Endothelial cell of umbilical vein (primary cell): Measurements from ENCODE around the gene SLC6A18. TPM values are rescaled to one million over a fixed set of nuclear protein-coding genes. Genes with fewer than 3 reads are reported as not detected.

Experiments
- BruUV-seq: library from RNA; stranded (reverse); fragments of 400-500 nt; replicated peaks from 2 replicates; lab custom pipeline; 2021; lab: Mats Ljungman, UMichigan
- CTCF ChIA-PET: fragments of 300-600, 350-600 bp; sonication (Branson Sonifier 250); formaldehyde crosslinking; loops from one replicate; lab custom pipeline; 2021; ENCODE audit warnings: antibody characterized with exemption, inconsistent platforms; lab: Charles Lee
- POLR2A ChIA-PET: fragments of 300-600, 350-600 bp; sonication (Branson Sonifier 250); formaldehyde crosslinking; loops from one replicate; lab custom pipeline; 2021; ENCODE audit warnings: antibody characterized with exemption, inconsistent platforms; lab: Charles Lee
- DNase-seq: peaks from one replicate; pipeline ENCODE4 v3.0.0-alpha.2; 2011; ENCODE audit warnings: low read depth, low spot score
- FAIRE-seq: peaks from 2 replicates; lab custom pipeline; 2011; peaks lifted over from hg19 to GRCh38; lab: Jason Lieb, UNC
- H2AFZ ChIP-seq: 2 replicates; pipeline ENCODE4 v1.6.0; 2012; ENCODE audit warnings: low read depth, low read length, control low read depth, inconsistent platforms
- H3K27ac ChIP-seq: 2 replicates; pipeline ENCODE4 v1.5.1; 2011; ENCODE audit warnings: low read depth, mild to moderate bottlenecking, control low read depth, low read length, moderate library complexity; ENCODE audit not compliant: insufficient read depth
- H3K27me3 ChIP-seq, 2 experiments: 2 replicates each; pipeline versions ENCODE4 v1.6.0 to v1.6.1; 2011; ENCODE audit warnings: low read length in 2 of 2, mixed read lengths in 1 of 2; ENCODE audit not compliant: control insufficient read depth in 2 of 2, insufficient read depth in 2 of 2
- H3K36me3 ChIP-seq, 2 experiments: 2 replicates in 1 of 2; 3 replicates in 1 of 2; pipeline ENCODE4 v1.5.1; 2011; ENCODE audit warnings: low read length in 2 of 2, mild to moderate bottlenecking in 1 of 2, moderate library complexity in 1 of 2; ENCODE audit not compliant: control insufficient read depth in 2 of 2, insufficient read depth in 2 of 2; ENCODE audit errors: extremely low read depth in 1 of 2
- H3K4me1 ChIP-seq: 3 replicates; pipeline ENCODE4 v1.5.1; 2011; ENCODE audit warnings: mild to moderate bottlenecking, low read length; ENCODE audit not compliant: control insufficient read depth, insufficient read depth; ENCODE audit errors: extremely low read depth
- H3K4me2 ChIP-seq: 2 replicates; pipeline ENCODE4 v1.6.1; 2011; ENCODE audit warnings: low read length, control low read depth, mixed read lengths; ENCODE audit not compliant: insufficient read depth
- H3K4me3 ChIP-seq, 3 experiments: fragments of 200-600 bp in 1 of 3; sonication (generic), shearing (Covaris generic) in 1 of 3; replicated peaks in 1 of 3; 2 replicates each; pipeline ENCODE4 v1.5.1; 2011 to 2016; ENCODE audit warnings: control low read depth in 3 of 3, low read length in 3 of 3, mild to moderate bottlenecking in 2 of 3, inconsistent platforms in 1 of 3, low read depth in 1 of 3, moderate library complexity in 1 of 3; ENCODE audit not compliant: insufficient read depth in 1 of 3
- H3K79me2 ChIP-seq: 2 replicates; pipeline ENCODE4 v1.6.0; 2012; ENCODE audit warnings: low read length, inconsistent platforms; ENCODE audit not compliant: control insufficient read depth, insufficient read depth
- H3K9ac ChIP-seq: replicated peaks from 2 replicates; pipeline ENCODE3; 2011; ENCODE audit warnings: low read length, control low read depth; ENCODE audit not compliant: insufficient read depth; ENCODE audit errors: extremely low read depth
- H3K9me1 ChIP-seq: replicated peaks from 3 replicates; pipeline ENCODE4 v1.6.0; 2011; ENCODE audit warnings: mild to moderate bottlenecking, low read length; ENCODE audit not compliant: control insufficient read depth, insufficient read depth; ENCODE audit errors: extremely low read depth
- H3K9me3 ChIP-seq: replicated peaks from 2 replicates; pipeline ENCODE4 v1.5.1; 2012; ENCODE audit warnings: low read length, inconsistent platforms; ENCODE audit not compliant: control insufficient read depth, insufficient read depth
- H4K20me1 ChIP-seq: replicated peaks from 2 replicates; pipeline ENCODE3; 2011; ENCODE audit warnings: mild to moderate bottlenecking, low read length; ENCODE audit not compliant: control insufficient read depth, insufficient read depth; ENCODE audit errors: extremely low read depth
- CTCF ChIP-seq, 2 donors: IDR thresholded peaks; 1 replicate in 1 of 2; 2 replicates in 1 of 2; pipeline ENCODE4 v1.5.1; 2011; ENCODE audit warnings: low read length in 2 of 2, mild to moderate bottlenecking in 2 of 2, moderate library complexity in 2 of 2, control low read depth in 1 of 2, inconsistent platforms in 1 of 2, low read depth in 1 of 2; ENCODE audit not compliant: insufficient read depth in 1 of 2; ENCODE audit errors: extremely low read depth in 1 of 2
- EZH2 ChIP-seq: IDR thresholded peaks from 2 replicates; pipeline ENCODE4 v1.6.1; 2012; ENCODE audit warnings: borderline replicate concordance, low read depth, mild to moderate bottlenecking, moderate library complexity, low read length, inconsistent platforms; ENCODE audit not compliant: severe bottlenecking
- FOS ChIP-seq: IDR thresholded peaks from 2 replicates; pipeline ENCODE4 v1.6.1; 2011; ENCODE audit warnings: mild to moderate bottlenecking, low read length, moderate library complexity, borderline replicate concordance; ENCODE audit not compliant: insufficient read depth
- GATA2 ChIP-seq: IDR thresholded peaks from 2 replicates; pipeline ENCODE4 v1.7.0; 2011; ENCODE audit warnings: low read depth, mild to moderate bottlenecking, moderate library complexity, mixed read lengths, low read length; ENCODE audit not compliant: insufficient read length, insufficient read depth
- JUN ChIP-seq: IDR thresholded peaks from 2 replicates; pipeline ENCODE4 v1.6.1; 2011; ENCODE audit warnings: borderline replicate concordance, low read depth; ENCODE audit not compliant: insufficient read length, insufficient read depth
- MAX ChIP-seq: IDR thresholded peaks from 2 replicates; pipeline ENCODE4 v1.6.1; 2011; ENCODE audit not compliant: insufficient read depth, insufficient read length
- MYC ChIP-seq: IDR thresholded peaks from one replicate; pipeline ENCODE4 v1.6.1; 2011; ENCODE audit warnings: mild to moderate bottlenecking, low read depth, low read length
- POLR2A ChIP-seq: IDR thresholded peaks from 2 replicates; pipeline ENCODE4 v1.6.1; 2012; ENCODE audit warnings: low read depth, mild to moderate bottlenecking, control low read depth, low read length
- POLR2AphosphoS5 ChIP-seq: IDR thresholded peaks from 2 replicates; pipeline ENCODE4 v1.6.1; 2012; ENCODE audit warnings: low read depth, mild to moderate bottlenecking, control low read depth, low read length, moderate library complexity; ENCODE audit not compliant: insufficient read depth
- dilution Hi-C: fragments of 300-500 bp; cut with MboI; formaldehyde crosslinking; loops from one replicate; pipeline ENCODE4 v1.15.0; 2019; ENCODE audit warnings: low sequenced_read_pairs; ENCODE audit not compliant: extremely low pct_ligation_motif_present
- intact Hi-C: fragments of 100-400 bp; cut with micrococcal nuclease; formaldehyde crosslinking; loops from one replicate; pipeline ENCODE4 v1.10.0; 2022
- polyA plus RNA-seq, 4 experiments: library from polyadenylated mRNA; depleted of rRNA in 3 of 4; stranded (reverse) in 3 of 4; unstranded in 1 of 4; fragments of >200 nt; gene quantifications; 2 replicates each; pipeline versions ENCODE4 v1.2.1 to v1.2.3, GENCODE V29; 2011 to 2012; ENCODE audit warnings: missing spikeins in 1 of 4
- total RNA-seq: library from RNA; stranded (reverse); gene quantifications from 2 replicates; pipeline ENCODE4 v1.2.3, GENCODE V29; 2021

Gene SLC6A18
- total and polyA plus RNA-seq, 2 donors (not counting 3 experiments of a cell fraction or from before 2014, with no cell fraction given) = not detected

DNA sequence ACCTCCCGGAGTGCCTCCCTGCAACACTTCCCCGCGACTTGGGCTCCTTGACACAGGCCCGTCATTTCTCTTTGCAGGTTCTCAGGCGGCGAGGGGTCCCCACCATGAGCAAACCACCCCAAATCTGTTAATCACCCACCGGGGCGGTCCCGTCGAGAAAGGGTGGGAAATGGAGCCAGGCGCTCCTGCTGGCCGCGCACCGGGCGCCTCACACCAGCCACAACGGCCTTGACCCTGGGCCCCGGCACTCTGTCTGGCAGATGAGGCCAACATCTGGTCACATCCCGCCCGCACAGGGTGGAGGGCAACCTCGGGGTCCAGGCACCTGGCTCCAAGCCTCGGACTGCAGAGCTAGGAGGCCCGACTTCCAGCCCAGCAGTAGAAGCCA, 70.5 kb downstream of the SLC6A18 start:
- H3K79me2 ChIP-seq = no peaks in the 10 kb centered on the region
- no peaks in the 10 kb centered on the region for H3K9me1 ChIP-seq
- H3K4me2 ChIP-seq = no peak overlapping the region
- H4K20me1 ChIP-seq = no peaks in the 10 kb centered on the region
- no peak overlapping the region for H3K9ac ChIP-seq
- TF ChIP-seq MAX (no peak), POLR2AphosphoS5 (no peak), CTCF (IDR thresholded peaks at IDR 0.05; ENCODE audit: extremely low read depth in 1 of 2, insufficient read depth in 1 of 2, low read depth in 1 of 2, low read length in 2 of 2) (no peak), GATA2 (no peak), MYC (no peak), EZH2 (no peak), FOS (no peak), POLR2A (no peak), JUN (no peak)
- no peak overlapping the region for H3K27ac ChIP-seq
- DNase-seq (no peak), FAIRE-seq (no peak)
- no peaks in the 10 kb centered on the region for H3K36me3 ChIP-seq
- H2AFZ ChIP-seq = no peak overlapping the region
- ChIA-PET CTCF (no interaction called here), POLR2A (no interaction called here)
- H3K4me3 ChIP-seq = no peak overlapping the region
- no peaks in the 10 kb centered on the region for H3K9me3 ChIP-seq
- no peaks in the 10 kb centered on the region for H3K4me1 ChIP-seq
- dilution Hi-C loops = no loop called here
- no TSS peak for BruUV-seq
- peaks cover 0 to 13% of the 10 kb centered on the region in 2 experiments for H3K27me3 ChIP-seq
- intact Hi-C loops = no loop called here

Other genes with a start within 250 kb of the SLC6A18 start
- gene NKD2, start 216.6 kb upstream of the SLC6A18 start, total RNA-seq = not detected in 2 replicates
- 0.03 and 0.08 TPM in 2 replicates for gene NKD2, start 216.6 kb upstream of the SLC6A18 start, polyA plus RNA-seq
- gene SLC12A7, start 113.3 kb upstream of the SLC6A18 start, total RNA-seq = 28.7 and 38.8 TPM in 2 replicates
- 16.4 and 20.3 TPM in 2 replicates for gene SLC12A7, start 113.3 kb upstream of the SLC6A18 start, polyA plus RNA-seq
- not detected in 2 replicates for gene SLC6A19, start 23.8 kb upstream of the SLC6A18 start, total RNA-seq
- gene SLC6A19, start 23.8 kb upstream of the SLC6A18 start, polyA plus RNA-seq = not detected in 2 replicates
- gene TERT, start 69.7 kb downstream of the SLC6A18 start, total RNA-seq = not detected in 2 replicates
- 0.04 TPM in 1 of 2 replicates, not detected in the other for gene TERT, start 69.7 kb downstream of the SLC6A18 start, polyA plus RNA-seq
- gene CLPTM1L, start 119.7 kb downstream of the SLC6A18 start, total RNA-seq = 113 and 116 TPM in 2 replicates
- 189 and 191 TPM in 2 replicates for gene CLPTM1L, start 119.7 kb downstream of the SLC6A18 start, polyA plus RNA-seq
- gene SLC6A3, start 220.1 kb downstream of the SLC6A18 start, total RNA-seq = not detected in 2 replicates
- not detected in 2 replicates for gene SLC6A3, start 220.1 kb downstream of the SLC6A18 start, polyA plus RNA-seq